KBM-7 (cell line): ENCODE results near the gene SHISA2.
"Not testable (repeated sequence)": the region's sequence is repeated elsewhere in the genome, so short reads cannot be mapped to it uniquely, and the experiment has no call there.

Source experiments
- DNase-seq: peaks from one replicate; pipeline ENCODE4 v3.0.0-alpha.2; 2015
- in situ Hi-C: fragments of 300-500 bp; cut with MboI; formaldehyde crosslinking; loops from 2 replicates; pipeline ENCODE4 v1.14.3; 2020; ENCODE audit warnings: low sequenced_read_pairs, low pct_unique_long_range_greater_than_20kb, mixed read lengths

Gene SHISA2

GRCh38 chr13:26051657-26052311, at the start of gene SHISA2:
Gene SHISA2, minus strand, starts transcription at chr13:26052016. Its CDS starts 1,041 bp downstream, at chr13:26050975.
- in situ Hi-C loops: no loop called here
- DNase-seq: no peak

- no peak for DNase-seq
- in situ Hi-C loops: no loop called here
These were observed 44.2 kb upstream of the SHISA2 start for GRCh38 chr13:26095846-26096610.

- DNase-seq: no peak
- in situ Hi-C loops: no loop called here
These were observed 43.5 kb upstream of the SHISA2 start for GRCh38 chr13:26095338-26095737.

GRCh38 chr13:26076821-26077220, 25.0 kb upstream of the SHISA2 start:
- in situ Hi-C loops, DNase-seq: not testable (repeated sequence)

GRCh38 chr13:26075498-26075897, 23.7 kb upstream of the SHISA2 start:
- in situ Hi-C loops: no loop called here
- no peak for DNase-seq

- DNase-seq: no peak
- in situ Hi-C loops: no loop called here
These were observed 22.9 kb upstream of the SHISA2 start for GRCh38 chr13:26074706-26075105.

- DNase-seq: peak; percentile 18
- in situ Hi-C loops: not testable (repeated sequence)
These were observed 20.5 kb upstream of the SHISA2 start for GRCh38 chr13:26072335-26072734.

GRCh38 chr13:26071691-26072090, 19.9 kb upstream of the SHISA2 start:
- in situ Hi-C loops: no loop called here
- no peak for DNase-seq

- DNase-seq, in situ Hi-C loops: not testable (repeated sequence)
These were observed 17.8 kb upstream of the SHISA2 start for GRCh38 chr13:26069642-26070041.

- DNase-seq, in situ Hi-C loops: not testable (repeated sequence)
These were observed 16.6 kb upstream of the SHISA2 start for GRCh38 chr13:26068372-26068771.

- DNase-seq: no peak
- in situ Hi-C loops: no loop called here
These were observed 15.8 kb upstream of the SHISA2 start for GRCh38 chr13:26067601-26068000.

GRCh38 chr13:26066492-26066891, 14.7 kb upstream of the SHISA2 start:
- DNase-seq, in situ Hi-C loops: not testable (repeated sequence)

- peak; percentile 26 for DNase-seq
- in situ Hi-C loops: no loop called here
These were observed 11.1 kb upstream of the SHISA2 start for GRCh38 chr13:26062853-26063444.

GRCh38 chr13:26061947-26062346, 10.1 kb upstream of the SHISA2 start:
- no peak for DNase-seq
- in situ Hi-C loops: no loop called here

- in situ Hi-C loops: no loop called here
- no peak for DNase-seq
These were observed 9.4 kb upstream of the SHISA2 start for GRCh38 chr13:26061256-26061655.

- no peak for DNase-seq
These were observed 8.5 kb upstream of the SHISA2 start for GRCh38 chr13:26060357-26060756.

GRCh38 chr13:26058704-26059103, 6.9 kb upstream of the SHISA2 start:
- no peak for DNase-seq
- in situ Hi-C loops: no loop called here

More at GRCh38 chr13:26060357-26060756, 8.5 kb upstream of the SHISA2 start:
- in situ Hi-C loops: no loop called here

GRCh38 chr13:26054896-26055295, 3.1 kb upstream of the SHISA2 start:
- in situ Hi-C loops: no loop called here
- DNase-seq: no peak

- in situ Hi-C loops: no loop called here
- DNase-seq: no peak
These were observed 1.7 kb upstream of the SHISA2 start for GRCh38 chr13:26053418-26053980.

- DNase-seq: no peak
- in situ Hi-C loops: no loop called here
These were observed 521 bp upstream of the SHISA2 start for GRCh38 chr13:26052337-26052736.
